ENCODE data around the gene EPHB2.
A peak's percentile ranks its signal among the peaks of the same experiment; 100 is the strongest.

The EPHB2 gene

DNA sequence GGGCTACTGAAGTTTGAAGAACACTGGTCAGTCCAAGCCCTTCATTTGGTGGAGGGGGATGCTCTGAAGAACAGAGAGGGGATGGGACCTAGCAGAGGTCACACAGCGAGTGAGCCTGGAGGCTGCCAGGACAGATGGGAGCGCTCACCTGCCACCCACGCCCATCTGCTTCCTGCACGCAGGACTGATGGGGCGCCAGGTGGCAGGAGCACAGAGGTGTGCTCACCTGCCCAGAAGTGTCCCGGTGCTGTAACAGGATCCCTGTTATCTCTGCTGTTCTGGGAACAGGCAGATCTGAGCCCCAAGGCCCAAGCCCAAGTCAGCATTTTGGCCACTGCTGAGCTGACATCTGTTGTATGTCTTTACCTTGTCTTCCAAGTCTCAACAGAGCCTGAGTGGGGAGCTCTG lies 40.5 kb downstream of the EPHB2 start:
- no peak for DNase-seq (ENCODE audit: low read depth)

DNA sequence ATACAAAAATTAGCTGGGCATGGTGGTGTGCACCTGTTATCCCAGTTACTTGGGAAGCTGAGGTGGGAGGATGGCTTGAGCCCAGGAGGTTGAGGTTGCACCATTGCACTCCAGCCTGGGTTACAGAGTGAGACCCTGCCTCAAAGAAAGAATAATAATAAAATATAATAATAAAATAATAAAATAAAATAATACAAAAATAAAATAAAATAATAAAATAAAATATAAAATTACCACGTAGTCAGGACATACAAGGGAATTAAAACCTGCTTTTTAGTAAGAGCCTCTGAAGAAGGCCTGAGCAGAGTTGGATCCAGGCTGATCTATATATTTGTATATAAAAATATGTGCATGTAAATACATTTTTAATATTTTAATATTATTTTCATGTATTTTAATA lies 41.7 kb downstream of the EPHB2 start:
- DNase-seq (ENCODE audit: low read depth), result no peak

DNA sequence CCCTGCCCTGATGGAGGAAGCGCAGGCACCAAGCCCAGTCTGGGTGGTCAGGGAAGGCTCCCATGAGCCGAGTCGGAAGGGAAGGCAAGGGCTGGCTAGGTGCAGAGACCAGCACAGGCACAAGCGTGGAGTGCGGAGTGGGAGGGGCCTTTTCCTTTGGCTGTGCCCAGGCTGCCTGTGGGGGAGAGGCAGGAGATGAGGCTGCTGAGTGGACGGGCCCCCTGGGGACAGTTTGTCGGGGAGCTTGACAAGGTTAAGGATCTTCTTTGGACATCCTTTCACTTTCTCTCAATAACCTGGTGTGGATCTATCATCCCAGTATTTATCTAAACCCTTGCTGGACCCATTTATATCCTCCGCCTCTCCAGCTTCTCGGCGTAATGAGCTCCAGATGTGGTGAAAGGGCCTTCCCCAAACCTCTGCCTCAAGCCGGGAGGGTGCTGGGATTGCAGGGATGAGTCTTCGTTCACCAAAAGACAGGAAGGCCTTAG lies 42.9 kb downstream of the EPHB2 start:
- peak; percentile 73 for DNase-seq (ENCODE audit: low read depth)

DNA sequence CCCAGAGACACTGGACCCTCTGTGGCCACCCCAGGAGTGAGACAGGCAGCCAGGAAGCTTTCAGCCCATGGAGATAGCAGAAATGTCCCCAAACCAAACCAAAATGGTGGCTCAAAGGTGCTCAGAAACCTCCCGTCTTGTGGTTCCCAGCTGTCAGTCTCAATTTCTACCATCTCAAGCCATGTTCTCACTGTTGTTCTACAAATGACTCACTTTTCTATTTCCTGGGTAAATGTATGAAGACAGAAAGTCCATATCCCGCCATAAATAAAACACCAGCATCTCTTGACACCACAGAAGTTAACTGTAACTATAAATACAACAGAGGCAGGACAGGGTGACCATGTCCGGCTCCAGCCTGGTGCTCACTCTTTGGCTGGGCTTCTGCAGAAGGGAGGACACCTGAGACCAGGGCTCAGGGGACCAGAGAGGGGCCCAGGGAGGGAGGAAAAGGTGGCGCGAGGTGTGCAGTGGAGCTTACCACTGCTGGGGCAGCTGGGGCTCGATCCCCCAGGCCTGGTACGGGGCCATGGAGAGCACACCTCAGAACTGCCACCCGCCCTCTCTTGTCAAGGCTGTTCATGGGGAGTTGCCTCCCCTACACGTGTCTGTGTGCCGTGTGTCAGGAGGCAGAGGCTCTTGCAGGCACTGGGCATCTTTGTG lies 43.6 kb downstream of the EPHB2 start:
- DNase-seq (ENCODE audit: low read depth), result no peak

DNA sequence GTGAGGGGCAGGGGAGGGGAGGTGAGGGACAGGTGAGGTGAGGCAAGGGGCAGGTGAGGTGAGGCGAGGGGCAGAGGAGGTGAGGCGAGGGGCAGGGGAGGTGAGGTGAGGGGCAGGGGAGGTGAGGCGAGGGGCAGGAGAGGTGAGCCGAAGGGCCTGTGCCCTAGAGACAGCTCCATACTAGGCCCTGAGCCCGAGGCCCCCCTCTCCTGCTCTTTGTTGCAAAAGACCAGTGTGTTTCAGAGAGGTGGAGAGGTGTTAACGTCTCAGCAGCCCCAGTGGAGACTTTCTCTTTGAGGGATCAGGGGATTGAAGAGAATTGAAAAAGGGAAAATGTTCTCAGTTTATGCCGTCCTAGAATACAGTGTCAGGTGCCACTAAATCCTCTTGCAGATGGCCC lies 44.2 kb downstream of the EPHB2 start:
- no peak for DNase-seq (ENCODE audit: low read depth)

DNA sequence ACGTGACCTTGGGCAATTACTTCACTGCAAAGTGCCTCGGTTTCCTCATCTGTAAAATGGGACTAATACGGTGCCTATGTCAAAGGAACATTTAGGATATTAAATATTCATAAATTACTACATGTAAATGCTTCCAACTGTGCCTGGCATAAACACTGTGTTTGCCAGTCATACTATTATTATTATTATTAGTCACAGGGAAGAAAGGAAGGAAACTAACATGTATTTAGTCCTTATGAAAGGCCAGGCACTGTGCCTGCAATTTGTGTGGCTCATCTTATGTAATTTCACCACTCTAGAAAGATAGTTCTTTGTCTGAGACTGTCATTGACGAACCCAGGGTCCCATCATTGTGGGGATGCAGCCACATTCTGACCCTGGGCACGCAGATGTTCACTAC lies 45.0 kb downstream of the EPHB2 start:
- no peak for DNase-seq (ENCODE audit: low read depth)

DNA sequence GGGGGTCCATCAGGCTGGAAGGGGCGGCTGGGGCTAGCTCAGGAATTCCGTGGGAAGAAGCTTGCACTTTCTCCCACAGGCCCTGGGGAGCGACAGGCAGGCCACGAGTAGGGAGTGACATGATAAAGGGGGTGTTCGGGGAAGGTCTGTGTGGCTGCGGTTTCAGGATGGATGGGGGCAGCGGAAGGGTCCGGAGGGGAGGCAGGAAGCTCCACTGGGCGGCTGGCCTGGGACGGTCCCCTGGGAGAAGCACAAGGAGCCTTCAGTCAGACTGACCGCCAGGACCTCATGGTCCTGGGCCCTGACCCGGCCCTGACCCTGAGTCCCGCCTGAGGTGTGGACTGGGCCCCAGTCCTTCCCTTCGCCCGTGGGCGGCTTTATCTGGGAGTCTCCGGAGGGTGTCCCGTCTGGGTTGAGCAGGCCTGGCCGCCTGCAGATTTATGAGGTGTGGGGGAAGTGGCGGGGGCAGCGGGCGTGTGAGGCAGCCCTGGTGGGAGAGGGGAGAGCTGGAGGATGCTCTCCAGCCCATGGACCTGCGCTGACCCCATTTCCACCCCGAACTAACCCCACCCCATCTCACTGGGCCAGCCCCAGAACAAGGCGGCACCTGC lies 45.6 kb downstream of the EPHB2 start:
- no peak for DNase-seq (ENCODE audit: low read depth)

DNA sequence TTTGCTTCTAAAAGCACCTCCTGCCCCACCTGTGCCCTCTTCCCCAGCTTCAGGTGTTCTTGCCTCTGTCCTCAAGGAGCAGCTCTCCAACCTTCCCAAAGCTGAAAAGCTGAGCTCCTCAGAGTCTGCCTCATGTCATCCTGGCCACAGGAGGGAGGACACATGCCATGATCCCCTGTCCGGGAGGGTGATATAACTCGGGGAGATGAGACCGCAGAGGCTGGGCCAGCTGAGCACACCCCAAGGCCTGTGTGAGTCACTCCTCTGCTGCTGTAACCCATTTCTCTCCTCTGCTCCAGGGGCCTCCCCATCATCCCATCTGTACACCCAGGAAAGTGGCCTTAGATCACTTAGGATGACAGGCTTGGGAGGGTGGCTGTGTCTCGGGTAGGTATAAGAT lies 49.8 kb downstream of the EPHB2 start:
- DNase-seq (ENCODE audit: low read depth), result no peak

DNA sequence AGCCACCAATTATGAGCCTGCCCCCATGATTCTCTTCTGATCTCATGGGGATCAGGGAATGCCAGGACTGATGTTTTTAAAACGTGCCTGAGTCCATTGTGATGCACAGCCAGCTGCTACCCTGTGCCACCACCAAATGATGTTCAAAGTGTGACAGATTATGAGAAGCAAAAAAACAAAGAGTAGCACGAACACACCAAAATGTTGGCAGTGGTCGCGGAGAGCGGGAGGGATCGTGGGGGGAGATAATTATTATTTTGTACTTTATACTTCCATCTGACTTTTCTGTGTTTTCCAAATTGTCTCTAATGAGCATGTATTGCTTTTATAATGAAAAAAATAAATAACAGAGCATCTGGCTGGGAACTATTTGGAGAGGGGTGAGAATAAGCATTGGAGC lies 50.5 kb downstream of the EPHB2 start:
- no peak for DNase-seq (ENCODE audit: low read depth)

DNA sequence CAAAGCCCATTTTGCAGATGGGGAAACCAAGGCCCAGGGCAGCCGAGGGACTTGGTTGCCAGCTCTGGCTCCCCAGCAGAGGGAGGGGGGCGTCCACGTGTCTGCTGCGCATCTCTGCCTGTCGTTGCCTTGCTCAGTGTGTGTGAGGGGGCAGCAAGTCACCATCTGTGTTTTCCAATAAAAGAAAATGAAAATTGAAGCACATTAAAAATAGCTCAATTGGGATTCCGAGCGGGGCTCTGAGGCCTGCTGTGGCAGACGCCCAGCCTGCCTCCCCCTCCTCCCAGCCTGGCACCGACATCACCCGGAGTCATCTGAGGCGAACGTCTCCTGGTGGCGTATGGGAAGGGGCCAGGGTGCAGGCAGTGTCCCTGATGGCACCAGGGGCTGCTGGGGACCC lies 51.2 kb downstream of the EPHB2 start:
- no peak for DNase-seq (ENCODE audit: low read depth)

DNA sequence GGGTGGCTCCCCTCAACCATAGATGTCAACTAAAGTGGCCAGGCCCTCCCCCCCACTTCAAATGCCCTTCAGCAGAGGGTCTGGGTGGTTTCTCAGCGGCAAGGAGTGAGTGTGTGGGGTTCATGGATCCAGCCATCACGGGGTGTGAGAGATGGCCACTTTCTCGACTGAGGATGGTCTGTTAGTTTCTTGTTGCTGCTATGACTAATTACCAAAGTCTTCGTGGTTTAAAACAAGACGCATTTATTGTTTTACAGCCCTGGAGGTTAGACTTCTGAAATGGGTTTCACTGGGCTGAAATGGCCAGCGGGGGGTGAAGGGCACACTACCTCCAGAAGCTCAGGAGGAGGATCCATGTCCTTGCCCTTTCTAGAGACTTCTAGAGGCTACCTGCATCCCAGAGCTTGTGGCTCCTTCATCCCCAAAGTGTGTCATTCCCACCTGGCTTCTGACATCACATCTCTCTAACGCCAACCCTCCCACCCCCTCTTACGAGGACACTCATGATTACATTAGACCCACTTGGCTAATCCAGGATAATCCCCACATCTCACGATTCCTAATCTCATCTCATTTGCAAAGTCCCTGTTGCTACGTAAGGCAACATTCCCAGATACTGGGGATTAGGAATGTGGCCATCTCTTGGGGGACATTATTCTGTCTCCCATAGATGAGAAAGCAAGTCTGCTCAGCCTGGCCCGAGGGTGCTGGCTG lies 53.0 kb downstream of the EPHB2 start:
- DNase-seq (ENCODE audit: low read depth), result no peak

DNA sequence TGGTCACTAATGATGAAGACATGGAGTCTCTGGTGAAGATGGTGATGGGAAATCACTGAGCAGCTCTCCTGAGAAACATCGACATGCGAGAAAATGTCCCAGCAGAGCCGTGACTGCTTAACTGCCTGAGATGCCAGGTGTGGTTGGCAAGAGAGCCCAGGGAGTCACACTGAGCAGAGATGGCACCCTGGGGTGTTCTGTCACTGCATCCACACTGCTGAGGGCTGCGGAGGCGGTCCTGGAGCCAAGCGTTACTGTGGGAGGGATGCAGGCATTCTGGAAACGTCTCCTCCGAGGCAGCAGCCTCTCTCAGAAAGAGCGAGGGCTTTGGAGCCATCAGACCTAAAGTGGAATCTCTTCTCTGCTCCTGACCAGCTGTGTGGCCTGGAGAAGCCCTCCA lies 57.2 kb downstream of the EPHB2 start:
- DNase-seq (ENCODE audit: low read depth), result no peak

DNA sequence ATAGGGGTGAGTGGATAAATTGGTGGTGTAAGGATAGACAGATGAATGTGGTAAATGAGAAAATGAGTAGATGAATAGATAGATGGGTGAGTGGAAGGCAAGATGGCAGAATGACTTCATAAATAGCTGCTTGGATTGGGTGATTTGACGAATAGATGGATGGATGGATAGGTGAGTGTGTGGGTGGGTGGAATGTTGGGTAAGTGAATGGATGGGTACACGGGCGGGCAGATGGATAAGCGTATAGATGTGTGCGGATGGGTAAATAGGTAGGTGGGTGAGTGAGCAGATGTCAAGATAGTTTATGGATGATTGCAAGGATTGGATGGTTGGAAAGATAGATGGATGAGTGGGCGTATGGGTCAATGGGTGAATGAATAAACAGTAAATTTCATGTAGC lies 59.3 kb downstream of the EPHB2 start:
- DNase-seq (ENCODE audit: low read depth), result no peak

DNA sequence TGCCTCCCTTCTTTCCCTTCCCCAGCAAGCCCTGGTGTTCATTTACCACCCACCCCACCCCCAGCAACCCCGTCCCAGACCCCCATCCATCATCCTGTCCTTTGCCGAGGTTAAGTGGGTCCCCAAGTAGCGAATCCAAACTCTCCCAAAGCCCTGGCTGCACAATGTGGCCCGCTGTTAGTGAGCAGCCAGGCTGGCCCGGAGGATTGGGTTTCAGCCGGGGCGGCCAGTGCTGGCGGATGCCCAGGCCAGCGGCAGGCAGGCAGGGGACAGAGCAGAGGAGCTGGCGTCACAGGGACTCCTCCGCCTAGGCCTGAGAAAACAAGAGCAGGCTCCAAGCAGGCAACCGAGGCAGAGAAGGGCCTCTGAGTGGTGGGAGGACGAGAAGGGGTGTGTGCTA lies 61.4 kb downstream of the EPHB2 start:
- DNase-seq (ENCODE audit: low read depth), result no peak

DNA sequence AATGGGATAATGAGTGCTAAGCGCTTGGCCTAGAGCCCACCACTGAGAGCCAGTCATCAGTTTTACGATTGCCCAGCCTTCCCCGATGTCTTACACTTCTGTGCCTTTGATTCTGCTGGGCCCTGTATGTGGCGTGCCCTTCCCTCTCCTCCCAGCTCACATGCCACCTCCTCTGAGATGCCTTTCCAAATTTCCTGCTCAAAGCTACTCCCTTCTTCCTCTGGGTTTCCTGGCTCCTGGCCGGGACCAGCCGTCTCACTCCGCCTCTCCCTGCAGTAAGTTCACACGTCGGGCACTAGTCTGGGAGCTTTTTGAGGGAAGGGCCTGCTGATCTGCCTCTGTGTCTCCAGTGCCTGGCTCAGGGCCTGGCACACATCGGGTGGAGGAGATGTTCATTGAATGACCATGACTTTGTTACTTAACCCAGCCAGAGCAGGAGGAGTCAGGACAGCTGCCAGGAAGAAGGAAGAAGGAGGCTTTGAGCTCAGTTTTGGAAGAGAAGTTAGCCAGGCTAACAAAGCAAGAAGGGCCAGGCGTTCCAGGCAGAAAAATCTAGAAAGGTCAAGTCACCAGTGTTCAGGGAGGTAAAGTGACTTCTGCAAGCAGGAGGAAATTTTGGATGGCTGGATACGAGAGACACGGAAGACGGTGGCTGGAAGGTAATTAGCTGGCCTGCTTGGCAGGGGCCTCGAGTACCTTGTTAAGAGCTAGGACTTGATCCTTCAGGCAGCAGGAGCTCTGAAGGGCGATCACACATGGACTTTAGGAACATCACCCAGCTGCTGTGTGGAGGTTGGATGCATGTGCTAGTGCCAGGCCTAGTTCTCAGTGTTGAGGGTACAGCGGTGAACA lies 63.6 kb downstream of the EPHB2 start:
- DNase-seq (ENCODE audit: low read depth), result peak; percentile 52

DNA sequence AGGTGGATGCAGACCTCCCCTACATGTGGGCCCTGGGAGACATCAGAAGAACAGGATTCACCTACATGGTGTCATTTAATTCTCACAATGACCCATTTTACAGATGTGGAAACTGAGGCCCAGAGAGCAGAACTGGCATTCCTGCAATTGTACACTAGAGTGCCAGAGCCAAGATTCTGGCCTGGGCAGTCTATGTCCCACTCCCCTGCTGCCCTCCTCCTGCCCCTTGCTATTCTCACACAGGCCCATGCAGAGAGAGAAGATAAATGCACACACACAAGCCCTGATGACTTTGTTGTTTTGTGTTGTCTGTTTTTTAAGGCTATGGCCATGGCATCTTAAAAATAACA lies 64.2 kb downstream of the EPHB2 start:
- DNase-seq (ENCODE audit: low read depth), result no peak

DNA sequence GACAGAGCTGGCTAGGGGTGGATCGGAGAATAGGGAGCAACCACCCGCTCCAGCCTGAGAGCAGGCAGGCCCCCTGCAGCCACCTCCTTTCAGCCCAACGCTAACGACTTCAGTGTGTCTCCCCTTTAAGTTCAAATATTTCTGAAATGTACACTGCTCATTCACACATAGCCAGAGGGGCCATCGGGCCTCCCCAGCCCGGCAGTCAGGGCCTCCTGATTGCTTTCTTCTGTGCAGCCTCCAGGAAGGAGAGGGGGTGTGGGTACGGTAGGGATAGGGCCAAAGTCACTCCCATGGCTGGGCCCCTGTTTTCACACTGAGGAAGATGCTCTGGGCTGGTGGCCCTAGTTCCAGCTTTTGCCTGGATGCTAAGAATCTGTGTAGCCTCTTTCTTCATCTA lies 64.8 kb downstream of the EPHB2 start:
- DNase-seq (ENCODE audit: low read depth), result no peak

DNA sequence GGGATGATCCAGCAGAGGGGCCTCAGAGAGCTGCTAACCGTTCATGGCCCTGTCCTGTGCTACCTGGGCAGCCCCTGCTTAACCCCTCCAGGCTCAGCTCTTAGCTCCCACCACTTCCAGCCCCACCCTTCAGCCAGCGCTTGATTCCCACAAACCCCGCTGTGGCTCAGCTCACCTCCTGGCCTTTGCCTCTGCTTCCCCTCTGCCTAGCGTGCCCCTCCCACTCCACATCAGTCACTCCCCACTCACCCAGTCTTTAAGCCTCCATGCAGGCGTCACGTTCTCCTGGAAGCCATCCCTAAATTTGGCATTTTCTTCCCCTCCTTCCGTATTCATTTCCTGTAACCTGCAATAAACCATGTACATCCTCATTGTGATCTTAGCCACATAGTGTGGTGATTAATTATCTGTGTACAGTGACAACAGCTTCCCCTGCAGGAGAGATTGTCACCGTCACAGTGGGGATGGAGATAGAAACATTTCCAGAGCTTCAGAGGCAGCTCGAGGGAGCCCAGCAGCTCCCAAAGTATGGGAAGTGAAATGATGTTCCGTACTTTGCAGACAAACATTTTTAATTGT lies 65.5 kb downstream of the EPHB2 start:
- no peak for DNase-seq (ENCODE audit: low read depth)

DNA sequence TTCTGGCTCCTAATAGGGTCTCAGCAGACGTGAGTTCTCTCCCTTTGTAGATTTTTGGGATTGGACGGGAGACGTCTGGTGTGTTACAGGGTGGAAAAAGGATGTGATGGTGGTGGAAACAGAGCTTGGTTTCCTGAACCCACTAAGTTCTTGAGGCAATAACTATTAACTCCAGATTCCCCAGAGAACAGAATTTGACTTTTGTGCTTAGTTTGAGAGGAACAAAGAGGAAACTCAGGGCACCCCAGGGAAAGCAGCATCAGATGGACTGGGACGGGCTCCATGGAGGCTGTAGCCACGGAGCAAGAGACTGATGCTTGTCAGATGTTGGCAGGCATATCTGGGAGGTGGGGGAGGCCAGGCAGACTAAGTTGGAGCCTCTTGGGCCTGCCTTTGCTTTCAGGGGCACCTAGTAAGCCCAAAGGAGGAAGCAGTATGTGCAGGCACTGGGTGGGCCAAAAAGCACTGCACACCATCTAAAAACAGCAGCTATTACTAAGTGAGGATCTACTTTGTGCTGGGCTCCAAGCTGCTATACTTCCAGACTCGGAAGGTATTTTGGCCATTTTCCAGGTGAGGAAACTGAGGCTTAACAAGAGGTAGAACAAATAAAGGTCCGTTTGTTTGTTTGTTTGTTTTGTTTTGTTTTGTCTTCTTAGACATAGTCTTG lies 66.9 kb downstream of the EPHB2 start:
- DNase-seq (ENCODE audit: low read depth), result no peak

DNA sequence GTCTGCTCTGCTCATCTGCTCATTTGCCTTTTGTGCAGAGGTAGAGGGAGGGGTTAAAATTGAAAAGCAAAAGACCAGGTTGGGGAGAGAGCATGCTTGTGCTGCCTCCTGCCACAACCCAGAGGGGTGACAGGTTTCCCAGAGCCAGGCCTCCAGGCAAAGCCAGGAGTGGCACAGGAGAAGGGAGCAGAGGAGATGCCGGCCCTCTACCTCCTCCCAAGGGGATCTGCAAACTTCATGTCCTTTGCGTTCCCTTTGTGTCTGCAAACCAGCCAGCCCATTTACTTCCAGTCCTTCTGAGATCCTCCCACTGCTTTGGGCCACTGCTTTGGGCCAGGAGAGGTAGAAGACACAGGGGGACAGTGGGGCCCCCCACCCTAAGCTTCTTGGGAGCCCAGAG lies 67.8 kb downstream of the EPHB2 start:
- no peak for DNase-seq (ENCODE audit: low read depth)

DNA sequence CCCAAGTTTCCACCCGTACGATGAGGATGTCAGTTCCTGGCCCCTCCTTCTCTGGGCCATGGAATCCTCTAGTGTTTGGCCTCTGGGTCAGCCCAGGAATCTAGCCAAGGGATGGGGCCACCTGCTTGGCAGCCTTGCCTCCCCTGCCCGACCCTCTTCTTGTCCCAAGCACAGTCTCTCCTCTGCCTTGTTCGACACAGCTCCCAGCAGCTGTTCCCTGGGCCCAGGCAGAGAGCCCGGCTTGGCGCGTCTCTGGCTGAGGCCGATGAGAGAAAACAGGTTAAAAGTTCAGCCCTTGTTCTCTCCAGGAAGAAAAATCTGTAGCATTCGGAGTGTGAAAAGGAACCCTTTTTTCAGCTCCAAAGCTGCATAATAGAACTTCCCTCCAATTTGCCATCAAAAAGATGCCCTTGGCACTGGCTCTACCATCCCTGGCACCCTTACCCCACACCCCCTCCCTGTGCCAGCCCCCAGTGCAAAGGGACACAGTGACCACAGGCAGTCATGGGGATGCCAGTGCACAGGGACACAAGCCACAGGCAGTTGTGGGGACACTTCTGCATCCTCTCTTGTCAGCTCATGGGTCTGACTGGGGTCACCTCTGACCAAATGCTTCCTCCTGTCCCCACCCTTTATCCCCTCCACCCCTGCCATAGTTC lies 68.4 kb downstream of the EPHB2 start:
- no peak for DNase-seq (ENCODE audit: low read depth)

Data from GM04504 (cell line).